Measurements from ENCODE around the gene SARDH. TPM values are rescaled to one million over a fixed set of nuclear protein-coding genes. Genes with fewer than 3 reads are reported as not detected.

Gene SARDH
- total and polyA plus RNA-seq, 4 donors: 6.9 to 10.5 (median 8.8) TPM

GRCh38 chr9:133734590-133735414, 3.4 kb downstream of the SARDH start:
- Histone ChIP-seq H3K9me3 (ENCODE audit: control insufficient read depth, insufficient read depth, low read length) (no peaks in the 10 kb centered on the region), H3K4me1 (ENCODE audit: control insufficient read depth, insufficient read depth, low read length) (peaks cover 36% of the 10 kb centered on the region), H3K36me3 (ENCODE audit: control insufficient read depth, insufficient read depth, low read length) (peaks cover 4% of the 10 kb centered on the region), H3K4me3 (ENCODE audit: low read depth, low read length) (no peak overlapping the region), H3K27me3 (ENCODE audit: control insufficient read depth, insufficient read depth, low read length) (no peaks in the 10 kb centered on the region), H3K27ac (ENCODE audit: low read depth, low read length) (no peak overlapping the region)
- 67% methylated on average over 22 of the region's 23 CpGs for WGBS (ENCODE audit: insufficient coverage)
- DNase-seq (ENCODE audit: low read depth in 4 of 6, low spot score in 6 of 6): no peak

- Histone ChIP-seq H3K4me3 (ENCODE audit: low read depth, low read length) (no peak overlapping the region), H3K27ac (ENCODE audit: low read depth, low read length) (no peak overlapping the region), H3K9me3 (ENCODE audit: control insufficient read depth, insufficient read depth, low read length) (no peaks in the 10 kb centered on the region), H3K27me3 (ENCODE audit: control insufficient read depth, insufficient read depth, low read length) (no peaks in the 10 kb centered on the region), H3K4me1 (ENCODE audit: control insufficient read depth, insufficient read depth, low read length) (peaks cover 35% of the 10 kb centered on the region), H3K36me3 (ENCODE audit: control insufficient read depth, insufficient read depth, low read length) (peaks cover 7% of the 10 kb centered on the region)
- DNase-seq (ENCODE audit: low read depth in 4 of 6, low spot score in 6 of 6): no peak
- 84% methylated on average over 21 of the region's 21 CpGs for WGBS (ENCODE audit: insufficient coverage)
Observed at GRCh38 chr9:133733796-133734533, 4.2 kb downstream of the SARDH start.

- H3K36me3 ChIP-seq (ENCODE audit: control insufficient read depth, insufficient read depth, low read length): peaks cover 7% of the 10 kb centered on the region
- H3K4me1 ChIP-seq (ENCODE audit: control insufficient read depth, insufficient read depth, low read length): peaks cover 30% of the 10 kb centered on the region
- no peak for DNase-seq (ENCODE audit: low read depth in 4 of 6, low spot score in 6 of 6)
- no peaks in the 10 kb centered on the region for H3K27me3 ChIP-seq (ENCODE audit: control insufficient read depth, insufficient read depth, low read length)
- 77% methylated on average over 4 of the region's 4 CpGs for WGBS (ENCODE audit: insufficient coverage)
- no peaks in the 10 kb centered on the region for H3K9me3 ChIP-seq (ENCODE audit: control insufficient read depth, insufficient read depth, low read length)
- no peak overlapping the region for H3K27ac ChIP-seq (ENCODE audit: low read depth, low read length)
- no peak overlapping the region for H3K4me3 ChIP-seq (ENCODE audit: low read depth, low read length)
Observed at GRCh38 chr9:133733421-133733795, 4.7 kb downstream of the SARDH start.

GRCh38 chr9:133732639-133733408, 5.3 kb downstream of the SARDH start:
- Histone ChIP-seq H3K4me1 (ENCODE audit: control insufficient read depth, insufficient read depth, low read length) (peaks cover 24% of the 10 kb centered on the region), H3K27me3 (ENCODE audit: control insufficient read depth, insufficient read depth, low read length) (no peaks in the 10 kb centered on the region), H3K9me3 (ENCODE audit: control insufficient read depth, insufficient read depth, low read length) (no peaks in the 10 kb centered on the region), H3K4me3 (ENCODE audit: low read depth, low read length) (no peak overlapping the region), H3K27ac (ENCODE audit: low read depth, low read length) (no peak overlapping the region), H3K36me3 (ENCODE audit: control insufficient read depth, insufficient read depth, low read length) (peaks cover 7% of the 10 kb centered on the region)
- DNase-seq (ENCODE audit: low read depth in 4 of 6, low spot score in 6 of 6): no peak
- 92% methylated on average over 3 of the region's 10 CpGs for WGBS (ENCODE audit: insufficient coverage)

GRCh38 chr9:133731876-133732638, 6.1 kb downstream of the SARDH start:
- H3K27me3 ChIP-seq (ENCODE audit: control insufficient read depth, insufficient read depth, low read length): no peaks in the 10 kb centered on the region
- peaks cover 9% of the 10 kb centered on the region for H3K36me3 ChIP-seq (ENCODE audit: control insufficient read depth, insufficient read depth, low read length)
- H3K27ac ChIP-seq (ENCODE audit: low read depth, low read length): no peak overlapping the region
- DNase-seq (ENCODE audit: low read depth in 4 of 6, low spot score in 6 of 6): peak in 2 of 6 donors; percentile 41 to 78
- no peaks in the 10 kb centered on the region for H3K9me3 ChIP-seq (ENCODE audit: control insufficient read depth, insufficient read depth, low read length)
- peaks cover 16% of the 10 kb centered on the region for H3K4me1 ChIP-seq (ENCODE audit: control insufficient read depth, insufficient read depth, low read length)
- H3K4me3 ChIP-seq (ENCODE audit: low read depth, low read length): no peak overlapping the region
- WGBS (ENCODE audit: insufficient coverage): 69% methylated on average over 22 of the region's 30 CpGs

GRCh38 chr9:133730994-133731715, 7.0 kb downstream of the SARDH start:
- Histone ChIP-seq H3K36me3 (ENCODE audit: control insufficient read depth, insufficient read depth, low read length) (peaks cover 8% of the 10 kb centered on the region), H3K4me1 (ENCODE audit: control insufficient read depth, insufficient read depth, low read length) (peaks cover 11% of the 10 kb centered on the region), H3K27me3 (ENCODE audit: control insufficient read depth, insufficient read depth, low read length) (no peaks in the 10 kb centered on the region), H3K27ac (ENCODE audit: low read depth, low read length) (no peak overlapping the region), H3K4me3 (ENCODE audit: low read depth, low read length) (no peak overlapping the region), H3K9me3 (ENCODE audit: control insufficient read depth, insufficient read depth, low read length) (no peaks in the 10 kb centered on the region)
- no peak for DNase-seq (ENCODE audit: low read depth in 4 of 6, low spot score in 6 of 6)
- 93% methylated on average over 26 of the region's 27 CpGs for WGBS (ENCODE audit: insufficient coverage)

- Histone ChIP-seq H3K4me3 (ENCODE audit: low read depth, low read length) (no peak overlapping the region), H3K9me3 (ENCODE audit: control insufficient read depth, insufficient read depth, low read length) (no peaks in the 10 kb centered on the region), H3K27me3 (ENCODE audit: control insufficient read depth, insufficient read depth, low read length) (no peaks in the 10 kb centered on the region), H3K4me1 (ENCODE audit: control insufficient read depth, insufficient read depth, low read length) (peaks cover 4% of the 10 kb centered on the region), H3K27ac (ENCODE audit: low read depth, low read length) (no peak overlapping the region), H3K36me3 (ENCODE audit: control insufficient read depth, insufficient read depth, low read length) (peaks cover 8% of the 10 kb centered on the region)
- DNase-seq (ENCODE audit: low read depth in 4 of 6, low spot score in 6 of 6): no peak
- WGBS (ENCODE audit: insufficient coverage): 85% methylated on average over 16 of the region's 19 CpGs
Observed at GRCh38 chr9:133729617-133730281, 8.4 kb downstream of the SARDH start.

GRCh38 chr9:133728856-133729616, 9.1 kb downstream of the SARDH start:
- Histone ChIP-seq H3K4me3 (ENCODE audit: low read depth, low read length) (no peak overlapping the region), H3K36me3 (ENCODE audit: control insufficient read depth, insufficient read depth, low read length) (peaks cover 8% of the 10 kb centered on the region), H3K27ac (ENCODE audit: low read depth, low read length) (no peak overlapping the region), H3K4me1 (ENCODE audit: control insufficient read depth, insufficient read depth, low read length) (no peaks in the 10 kb centered on the region), H3K27me3 (ENCODE audit: control insufficient read depth, insufficient read depth, low read length) (no peaks in the 10 kb centered on the region), H3K9me3 (ENCODE audit: control insufficient read depth, insufficient read depth, low read length) (no peaks in the 10 kb centered on the region)
- no peak for DNase-seq (ENCODE audit: low read depth in 4 of 6, low spot score in 6 of 6)
- 78% methylated on average over 9 of the region's 10 CpGs for WGBS (ENCODE audit: insufficient coverage)
